GM21619 (cell line): Measurements from ENCODE around the gene EIF5.

Experiments
- ATAC-seq: cut with Tn5 transposase; IDR thresholded peaks from one replicate; pipeline ENCODE4 v1.9.1; 2021; ENCODE audit not compliant: unreplicated experiment

Gene EIF5

DNA sequence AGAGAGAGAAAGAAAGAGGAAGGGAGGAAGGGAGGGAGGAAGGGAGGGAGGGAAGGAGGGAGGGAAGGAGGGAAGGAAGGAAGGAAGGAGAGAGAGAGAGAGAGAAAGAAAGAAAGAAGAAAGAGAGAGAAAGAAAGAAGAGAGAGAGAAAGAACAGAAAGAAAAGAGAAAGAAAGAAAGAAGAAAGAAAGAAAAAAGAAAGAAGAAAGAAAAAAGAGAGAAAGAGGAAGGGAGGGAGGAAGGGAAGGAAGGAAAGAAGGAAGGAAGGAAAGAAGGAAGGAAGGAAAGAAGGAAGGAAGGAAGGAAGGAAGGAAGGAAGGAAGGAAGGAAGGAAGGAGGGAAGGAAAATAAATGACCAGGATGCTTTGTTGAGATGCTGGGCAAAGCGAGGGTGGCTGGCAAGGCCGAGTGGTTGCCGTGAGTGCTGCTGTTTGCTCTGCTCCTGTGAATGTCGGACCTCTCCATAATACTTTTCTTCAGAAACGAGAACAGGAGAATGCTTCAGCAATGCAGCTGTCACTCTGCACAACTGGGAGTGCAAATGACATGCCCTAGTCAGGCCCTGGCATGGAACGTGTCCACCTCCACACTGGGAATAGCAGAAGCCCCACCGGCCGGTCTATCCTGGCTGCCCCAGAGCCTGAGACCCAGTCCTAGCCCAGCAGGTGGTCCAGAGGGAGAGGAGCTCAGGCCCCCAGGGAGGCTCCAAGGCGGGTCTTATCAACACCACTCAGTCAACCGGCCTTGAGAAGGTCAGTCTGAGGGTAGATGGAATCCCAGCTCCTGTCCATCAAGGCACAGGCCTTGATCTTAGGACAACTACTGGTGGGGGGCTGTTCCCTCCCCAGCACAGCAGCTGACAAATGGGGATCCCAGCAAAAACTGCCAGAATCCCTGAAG lies 25.1 kb upstream of the EIF5 start:
- no peak for ATAC-seq

DNA sequence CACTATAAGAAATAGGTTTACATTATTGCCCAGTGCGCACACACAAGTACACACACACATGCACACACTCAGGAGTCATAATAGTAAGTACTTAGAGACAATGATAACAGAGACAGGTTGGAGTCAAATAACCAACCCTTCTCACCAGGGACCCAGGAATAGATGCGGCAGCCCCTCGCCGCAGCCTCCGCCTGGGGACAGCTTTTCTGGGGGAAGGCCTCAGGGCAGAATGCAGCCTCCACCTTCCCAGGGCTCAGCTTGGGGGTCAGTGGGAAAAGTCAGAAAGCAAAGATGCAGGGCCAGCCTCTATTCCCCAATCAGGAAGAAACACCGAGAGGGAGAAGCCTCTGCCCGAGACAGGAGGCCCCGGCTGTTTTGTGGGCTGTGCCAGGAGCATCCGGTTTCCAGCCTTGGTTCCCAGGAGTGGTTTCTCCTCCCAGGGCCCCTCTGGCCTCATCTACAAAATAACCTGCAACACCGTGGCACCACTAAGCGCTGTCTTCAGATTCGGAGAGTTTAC lies 23.4 kb upstream of the EIF5 start:
- no peak for ATAC-seq

DNA sequence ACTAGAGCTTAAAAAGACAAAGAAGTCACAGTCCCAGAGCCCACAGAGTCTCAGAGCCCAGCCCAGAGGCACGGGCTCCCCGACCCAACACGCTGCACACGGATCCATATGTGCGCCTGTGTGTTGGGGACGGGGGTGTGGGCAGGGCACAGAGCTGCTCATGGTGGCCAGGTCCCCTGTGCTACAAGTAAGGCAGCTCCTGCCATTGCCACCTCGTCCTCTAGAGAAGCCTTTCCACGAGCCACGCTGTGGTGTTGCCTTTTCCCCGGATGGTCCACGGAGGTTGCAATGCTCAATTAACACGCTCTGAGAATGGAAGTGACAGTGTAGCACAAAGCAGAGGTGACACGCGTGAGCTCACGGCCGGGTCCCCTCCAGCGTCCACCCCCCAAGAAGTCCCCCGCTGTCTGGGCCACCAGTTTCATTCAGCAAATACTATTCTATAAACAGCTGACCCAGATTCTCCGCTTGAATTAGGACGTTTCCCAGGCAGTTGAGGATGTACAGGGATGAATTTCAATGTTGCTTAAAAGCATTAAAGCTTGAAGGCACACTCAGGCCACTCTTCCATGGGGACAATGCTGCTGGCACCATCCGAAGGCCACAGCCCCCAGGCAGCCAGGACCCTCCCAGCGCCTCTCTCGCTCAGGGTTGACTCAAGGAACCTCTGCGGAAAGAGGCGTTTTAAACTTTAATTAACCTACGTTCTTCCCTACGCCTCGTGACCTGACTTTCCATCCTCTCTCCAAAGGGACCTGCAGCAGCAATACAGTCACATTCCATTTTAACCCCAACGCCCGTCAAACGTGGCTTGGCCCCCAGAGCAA lies 22.7 kb upstream of the EIF5 start:
- ATAC-seq = no peak

DNA sequence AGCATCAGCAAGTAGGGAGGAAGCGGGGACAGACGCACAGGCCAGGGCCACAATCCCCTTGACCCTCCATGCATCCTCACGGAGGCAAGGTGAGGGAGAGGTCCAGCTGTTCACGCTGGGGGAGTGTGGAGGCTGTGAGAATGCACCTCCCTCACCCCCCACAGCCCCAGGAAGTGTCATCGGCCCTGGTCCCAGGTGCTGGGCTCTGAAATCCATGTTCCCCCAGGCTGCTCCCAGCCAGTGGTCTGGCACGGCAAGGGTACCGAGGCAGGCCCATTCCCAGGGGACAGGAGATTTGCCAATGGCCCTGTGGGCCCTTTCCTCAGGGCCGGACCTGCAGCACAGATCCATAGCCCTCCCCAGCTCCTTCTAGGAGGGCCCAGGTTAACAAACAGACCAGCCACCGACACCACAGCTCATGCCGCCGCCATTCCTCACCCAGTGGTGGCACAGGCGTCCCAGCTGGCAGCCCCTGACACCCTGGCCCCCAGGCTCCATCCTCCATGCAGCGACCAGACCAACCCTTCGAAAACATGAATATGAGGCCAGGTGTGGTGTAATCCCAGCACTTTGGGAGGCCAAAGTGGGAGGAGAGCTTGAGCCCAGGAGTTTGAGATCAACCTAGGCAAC lies 21.9 kb upstream of the EIF5 start:
- ATAC-seq = no peak

DNA sequence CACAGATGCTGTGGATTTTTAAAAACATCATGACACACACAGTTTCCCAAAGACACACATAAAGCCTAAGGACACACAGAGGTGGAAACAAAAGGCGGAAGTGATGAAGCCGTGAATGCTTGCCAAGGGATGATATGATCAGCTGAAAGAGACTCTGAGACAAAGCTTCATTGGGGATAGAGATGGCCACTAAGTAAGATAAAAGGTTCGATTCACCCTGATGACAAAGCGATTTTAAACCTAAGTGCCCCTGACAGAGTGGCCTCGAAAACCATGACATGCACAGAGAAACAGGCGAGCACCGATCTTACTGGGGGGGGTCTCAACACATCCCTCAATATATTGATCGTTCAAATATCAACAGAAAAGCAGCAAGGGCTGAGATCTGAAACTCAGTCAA lies 20.3 kb upstream of the EIF5 start:
- ATAC-seq = no peak

DNA sequence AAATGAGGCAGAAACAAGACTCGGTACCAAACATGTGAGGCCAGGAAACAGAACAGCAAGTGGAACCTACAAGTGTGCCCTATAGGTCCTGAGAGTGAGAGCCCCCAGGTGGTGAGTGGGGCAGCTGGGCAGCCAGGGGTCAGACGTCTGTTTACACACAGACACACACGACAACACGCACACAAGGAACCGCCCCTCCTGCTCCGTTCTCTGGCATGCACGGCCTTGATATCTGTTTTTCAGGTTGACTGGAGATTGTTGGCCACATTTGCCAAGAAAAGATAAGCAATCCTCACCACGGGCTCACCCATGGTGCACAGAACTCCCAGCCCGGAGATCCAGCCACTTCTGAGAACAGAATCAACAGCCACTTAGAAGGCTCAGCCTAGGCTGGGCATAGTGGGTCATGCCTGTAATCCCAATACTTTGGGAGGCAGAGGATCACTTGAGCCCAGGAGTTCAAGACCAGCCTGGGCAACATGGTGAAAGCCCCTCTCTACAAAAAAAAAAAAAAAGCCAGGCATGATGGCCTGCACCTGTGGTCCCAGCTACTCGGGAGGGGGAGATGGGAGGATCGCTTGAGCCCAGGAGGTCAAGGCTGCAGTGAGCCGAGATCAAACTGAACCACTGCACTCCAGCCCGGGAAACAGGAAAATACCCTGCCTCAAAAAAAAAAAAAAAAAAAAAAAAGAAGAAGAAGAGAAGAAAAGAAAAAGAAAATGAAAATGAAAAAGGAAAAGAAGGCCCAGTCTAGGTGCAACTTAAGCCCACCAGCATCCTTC lies 19.4 kb upstream of the EIF5 start:
- ATAC-seq = no peak

DNA sequence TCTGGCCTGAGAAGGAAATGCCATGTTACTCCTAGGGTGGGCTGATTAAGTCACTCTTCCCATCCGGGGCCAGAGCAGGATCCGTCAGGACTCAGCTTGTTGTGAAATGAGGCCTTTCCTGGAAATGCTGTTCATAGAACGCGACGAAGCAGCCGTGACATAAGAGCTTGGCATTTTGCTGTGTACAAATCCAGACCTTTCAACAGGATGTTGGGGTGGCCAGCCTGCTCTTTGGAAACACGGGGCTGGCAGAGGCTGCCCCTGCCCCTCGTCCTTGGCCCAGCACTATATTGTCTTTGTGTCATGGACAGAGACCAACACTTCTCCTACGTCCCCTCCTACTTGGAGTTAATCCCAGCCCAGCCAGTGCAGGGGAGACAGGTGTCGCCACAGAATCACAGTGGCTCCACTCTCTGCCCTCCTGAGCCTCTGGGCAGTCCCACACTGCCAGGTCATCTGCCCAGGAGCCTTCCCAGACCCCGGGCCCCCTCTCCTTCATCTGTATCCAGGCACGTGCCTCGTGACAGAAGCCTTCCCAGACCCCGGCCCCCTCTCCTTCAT lies 18.6 kb upstream of the EIF5 start:
- no peak for ATAC-seq

DNA sequence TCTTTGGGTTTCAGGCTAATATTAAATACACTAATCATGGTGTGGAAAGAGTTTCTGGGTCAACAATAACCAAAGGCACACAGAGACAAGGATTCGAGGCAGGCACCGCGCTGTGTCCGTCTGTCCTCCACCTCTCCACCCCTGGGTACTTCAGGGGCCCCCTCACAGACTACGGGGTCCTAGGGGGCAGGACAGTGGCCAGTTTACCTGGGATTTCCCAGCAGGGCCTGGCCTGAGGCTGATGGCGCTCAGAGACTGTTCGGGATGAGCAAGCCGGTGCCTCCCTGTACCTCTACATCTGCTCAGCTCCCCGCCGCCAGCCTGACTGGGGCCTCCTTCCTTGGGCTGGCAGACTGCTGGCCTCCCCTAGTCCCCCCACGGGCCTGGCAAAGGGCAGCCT lies 18.1 kb upstream of the EIF5 start:
- ATAC-seq = no peak

DNA sequence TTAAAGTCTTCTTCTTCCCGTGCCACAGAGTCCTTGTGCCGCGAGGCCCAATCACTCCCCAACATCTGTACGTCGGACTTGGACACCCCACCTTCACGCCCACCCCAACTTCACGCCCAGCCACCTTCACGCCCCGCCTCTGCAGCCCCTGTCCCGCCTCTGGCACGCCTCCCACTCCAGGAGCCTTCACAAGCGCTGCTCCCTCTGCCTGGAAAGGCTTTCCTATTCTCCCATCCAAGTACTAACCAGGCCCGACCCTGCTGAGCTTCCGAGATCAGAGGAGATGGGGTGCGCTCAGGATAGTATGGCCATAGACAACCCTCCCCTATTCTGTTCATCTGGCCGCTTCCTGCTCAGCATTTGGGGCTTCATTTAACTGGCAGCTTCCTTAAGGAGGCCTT lies 17.3 kb upstream of the EIF5 start:
- ATAC-seq = no peak

DNA sequence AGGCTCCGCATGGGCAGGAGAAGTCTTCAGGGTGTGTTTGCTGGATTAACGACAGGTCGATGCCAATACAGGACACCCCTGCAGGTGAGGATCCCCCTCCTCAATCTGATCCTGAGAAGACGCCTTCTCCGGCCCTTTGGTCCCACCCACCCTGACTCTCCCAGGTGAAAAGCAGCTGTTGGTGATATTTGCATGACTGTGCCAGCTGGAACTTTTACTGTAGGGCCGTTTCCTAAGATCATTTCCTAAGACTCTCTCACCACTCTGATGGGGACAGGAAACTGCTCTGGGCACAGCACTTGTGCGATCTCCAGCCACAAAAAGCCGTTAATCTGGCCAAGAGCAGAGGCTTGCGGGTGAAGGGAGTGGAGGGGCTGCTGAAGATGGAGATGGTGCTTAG lies 16.8 kb upstream of the EIF5 start:
- no peak for ATAC-seq

DNA sequence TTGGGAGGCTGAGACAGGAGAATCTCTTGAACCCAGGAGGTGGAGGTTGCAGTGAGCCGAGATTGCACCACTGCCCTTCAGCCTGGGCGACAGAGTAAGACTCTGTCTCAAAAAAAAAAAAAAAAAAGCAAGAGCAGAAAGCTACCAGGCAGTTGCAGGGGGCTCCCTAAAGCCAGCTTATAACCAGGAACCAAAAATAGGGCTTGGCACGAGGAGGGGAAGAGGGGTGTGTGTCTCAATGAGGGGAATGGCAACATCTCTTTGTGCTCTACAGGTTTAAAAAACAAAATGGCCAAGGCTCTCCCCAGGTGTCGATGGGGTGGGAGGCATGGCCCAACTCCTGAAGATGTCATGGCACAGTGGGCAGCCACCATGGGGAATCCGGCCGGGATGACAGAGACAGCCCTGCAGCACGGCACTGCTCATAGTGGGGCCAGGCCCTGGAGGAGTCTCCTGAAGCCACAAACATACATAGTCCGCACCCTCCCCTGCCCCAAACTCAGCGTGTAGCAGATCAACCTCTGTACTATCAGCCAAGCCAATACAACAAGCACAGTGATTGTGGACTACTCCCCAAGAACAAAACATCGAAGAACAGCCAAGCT lies 16.0 kb upstream of the EIF5 start:
- ATAC-seq = no peak

DNA sequence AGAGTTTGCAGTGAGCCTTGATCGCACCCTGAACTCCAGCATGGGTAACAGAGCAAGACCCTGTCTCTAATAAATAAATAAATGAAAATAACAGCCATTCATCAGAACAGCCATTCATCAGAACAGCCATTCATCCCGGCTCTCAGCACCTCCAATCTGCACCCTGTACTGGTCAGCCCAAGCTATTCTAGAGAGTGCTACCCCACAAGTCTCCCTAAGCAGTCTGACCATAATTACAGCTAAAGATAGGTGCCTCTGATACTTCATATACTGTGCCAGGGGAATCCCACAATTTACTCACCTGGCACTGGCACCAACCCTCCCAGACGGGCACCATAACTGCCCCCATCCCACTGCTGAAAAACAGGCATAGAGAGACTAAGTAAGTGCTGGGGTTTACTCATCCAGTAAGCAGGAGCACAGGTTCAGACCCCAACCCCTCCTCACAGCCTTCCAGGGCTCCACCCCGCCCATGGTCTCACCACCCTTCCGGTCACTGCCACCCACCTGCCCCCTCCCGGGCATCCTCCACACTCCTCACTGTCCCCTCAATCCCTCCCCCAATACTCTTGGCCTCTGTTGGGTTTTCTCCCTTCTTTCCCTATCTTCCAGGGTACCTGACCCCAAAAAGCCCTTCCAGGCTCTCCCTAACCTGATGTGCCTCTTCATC lies 15.2 kb upstream of the EIF5 start:
- no peak for ATAC-seq

DNA sequence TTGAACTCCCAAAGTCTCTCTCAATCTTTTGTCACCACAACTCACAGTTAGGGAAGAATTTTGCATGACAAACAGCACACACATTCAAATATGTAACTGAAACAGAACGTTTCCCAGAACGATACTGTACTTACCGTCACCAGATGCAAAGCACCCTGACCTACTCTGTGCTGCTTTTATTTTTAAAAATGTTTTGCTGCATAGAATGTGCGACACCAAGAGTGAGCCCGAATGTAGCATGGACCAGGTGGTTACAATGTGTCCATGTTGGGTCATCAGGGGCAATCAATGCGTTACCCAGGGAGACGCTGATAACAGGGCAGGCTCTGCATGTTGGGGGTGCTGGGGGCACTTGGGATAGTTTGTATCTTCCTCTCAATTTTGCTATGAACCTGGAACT lies 14.6 kb upstream of the EIF5 start:
- no peak for ATAC-seq

DNA sequence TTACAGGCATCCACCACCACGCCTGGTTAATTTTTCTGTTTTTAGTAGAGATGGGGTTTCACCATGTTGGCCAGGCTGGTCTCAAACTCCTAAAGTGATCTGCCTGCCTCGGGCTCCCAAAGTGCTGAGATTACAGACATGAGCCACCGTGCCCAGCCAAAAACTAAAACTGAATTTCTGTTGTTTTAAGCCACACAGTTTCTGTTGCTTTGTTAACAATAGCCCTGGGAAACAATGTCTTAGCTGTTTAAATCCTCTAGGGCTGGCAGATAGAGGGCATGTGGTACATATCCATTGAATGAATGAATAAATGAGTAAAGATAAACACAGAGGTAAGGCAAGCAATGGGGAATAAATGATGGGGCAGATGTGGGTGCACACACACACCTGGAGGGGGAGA lies 8.0 kb upstream of the EIF5 start:
- ATAC-seq = no peak

DNA sequence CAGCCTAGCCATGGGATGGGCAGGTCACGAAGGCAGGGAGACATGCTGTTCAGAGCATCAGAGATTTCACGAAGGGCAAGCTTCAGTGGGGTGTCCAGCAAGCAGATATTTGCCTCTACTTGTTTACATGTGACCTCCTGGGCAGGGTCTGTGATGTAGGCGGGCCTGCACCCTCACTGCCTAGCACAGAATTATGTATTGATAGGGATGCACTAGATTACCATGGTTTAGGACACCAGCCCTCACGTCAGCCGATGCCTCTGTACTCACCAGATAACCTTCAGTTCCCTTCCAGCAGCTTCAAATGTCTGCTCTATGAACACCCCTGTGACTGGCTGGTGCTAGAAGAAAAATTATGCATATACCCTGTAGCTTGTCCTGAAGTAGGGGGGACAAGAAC lies 5.1 kb upstream of the EIF5 start:
- ATAC-seq = no peak

DNA sequence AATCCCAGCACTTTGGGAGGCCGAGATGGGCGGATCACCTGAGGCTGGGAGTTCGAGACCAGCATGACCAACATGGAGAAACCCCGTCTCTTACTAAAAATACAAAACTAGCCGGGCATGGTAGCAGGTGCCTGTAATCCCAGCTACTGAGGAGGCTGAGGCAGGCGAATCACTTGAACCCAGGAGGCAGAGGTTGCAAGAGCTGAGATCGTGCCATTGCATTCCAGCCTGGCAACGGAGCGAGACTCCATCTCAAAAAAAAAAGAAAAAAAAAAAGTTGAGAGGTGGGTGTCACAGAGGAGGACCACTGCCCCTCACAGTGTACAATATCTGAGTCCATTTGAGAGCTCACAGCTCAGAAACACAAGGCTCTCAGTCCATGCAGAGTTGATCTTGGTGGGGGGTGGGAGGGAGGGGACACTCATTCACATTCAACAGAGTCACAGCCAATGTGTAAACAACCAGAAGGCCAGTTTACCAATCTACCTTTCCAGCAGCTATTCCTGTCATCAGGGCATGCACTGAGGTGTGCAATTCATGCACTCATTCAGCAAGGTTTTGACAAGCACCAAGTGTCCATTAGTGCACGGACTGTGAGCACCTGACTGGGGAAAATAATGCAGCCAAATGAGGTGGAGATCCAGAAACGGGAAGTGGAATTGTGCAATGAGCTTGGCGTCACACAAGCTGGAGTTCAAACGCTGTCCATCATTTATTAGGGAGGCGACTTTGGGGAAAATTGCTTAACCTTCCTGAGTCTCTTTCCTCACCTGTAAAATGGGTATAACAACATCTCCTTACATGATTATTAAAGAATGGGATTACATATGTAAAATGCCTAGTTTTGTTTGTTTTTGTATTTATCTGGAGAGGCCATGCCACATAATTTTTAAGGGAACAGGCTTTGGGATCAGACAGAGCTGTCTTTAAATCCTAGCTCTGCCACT lies 4.4 kb upstream of the EIF5 start:
- ATAC-seq = no peak

DNA sequence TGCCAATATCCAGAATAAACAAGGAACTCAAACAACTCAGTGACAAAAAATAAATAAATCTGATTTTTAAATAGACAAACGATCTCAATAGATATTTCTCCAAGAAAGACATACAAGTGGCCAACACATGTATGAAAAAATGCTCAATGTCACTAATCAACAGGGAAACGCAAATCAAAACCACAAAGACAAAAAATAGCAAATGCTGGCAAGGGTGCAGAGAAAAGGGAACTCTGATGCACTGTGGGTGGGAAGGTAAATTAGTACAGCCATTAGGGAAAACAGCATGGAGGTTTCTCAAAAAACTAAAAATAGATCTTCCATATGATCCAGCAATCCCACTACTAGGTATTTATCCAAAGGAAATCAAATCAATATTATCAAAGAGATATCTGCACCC lies 3.5 kb upstream of the EIF5 start:
- ATAC-seq = no peak

DNA sequence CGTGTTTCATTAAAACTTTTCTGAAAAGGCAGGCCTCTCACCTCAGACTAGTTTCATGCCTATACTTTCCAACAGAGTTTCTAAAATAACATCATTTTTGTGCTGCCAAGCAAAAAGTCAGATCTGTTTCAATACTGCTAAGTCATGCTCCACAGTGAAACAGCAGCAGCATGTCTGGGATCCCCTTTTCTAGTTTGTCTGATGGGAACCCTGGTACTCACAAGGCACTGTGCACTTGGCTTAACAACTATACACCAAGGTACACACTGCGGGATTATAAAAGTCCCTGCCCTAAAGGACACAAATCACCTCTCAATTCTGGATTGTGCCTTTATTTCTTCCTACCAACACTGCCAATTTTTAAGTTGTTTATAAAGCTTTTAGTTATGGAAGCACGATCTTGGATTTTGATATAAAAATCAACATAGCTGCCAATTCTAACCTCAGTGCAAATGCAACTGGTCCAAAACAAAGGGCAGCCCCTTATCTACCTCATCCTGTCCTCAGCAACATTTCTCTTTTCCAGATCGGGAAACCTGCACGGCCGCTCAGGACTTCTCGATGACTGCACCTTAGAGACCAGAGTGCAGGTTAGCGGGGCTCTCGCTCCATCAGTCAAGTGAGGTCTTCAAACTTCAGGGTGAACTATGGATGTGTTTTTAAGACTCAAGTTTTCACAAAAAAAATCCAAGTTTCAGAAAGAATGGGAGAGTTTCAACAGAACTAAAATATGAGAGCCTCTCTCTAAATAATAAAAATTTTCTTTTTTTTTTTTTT lies 1.7 kb upstream of the EIF5 start:
- ATAC-seq = no peak
